NCI-H748 treated with DMSO at 0.1 percent for 48 hours (cell line): ENCODE results near the gene CLCN1.
"Not testable (repeated sequence)": the region's sequence is repeated elsewhere in the genome, so short reads cannot be mapped to it uniquely, and the experiment has no call there.

Experiments used
- DNase-seq: peaks from one replicate; lab custom pipeline; 2025; lab: John Stamatoyannopoulos, UW

Gene CLCN1

GRCh38 chr7:143385891-143386781, 70.2 kb downstream of the CLCN1 start:
- no peak for DNase-seq

GRCh38 chr7:143387156-143387975, 71.5 kb downstream of the CLCN1 start:
- no peak for DNase-seq

- no peak for DNase-seq
Observed at GRCh38 chr7:143388051-143388450, 72.1 kb downstream of the CLCN1 start.

GRCh38 chr7:143388491-143389101, 72.7 kb downstream of the CLCN1 start:
- DNase-seq, result no peak

GRCh38 chr7:143389316-143390103, 73.6 kb downstream of the CLCN1 start:
- DNase-seq, result no peak

- DNase-seq, result no peak
Observed at GRCh38 chr7:143390104-143390772, 74.3 kb downstream of the CLCN1 start.

GRCh38 chr7:143390773-143391317, 74.9 kb downstream of the CLCN1 start:
- no peak for DNase-seq

GRCh38 chr7:143391462-143392404, 75.8 kb downstream of the CLCN1 start:
- no peak for DNase-seq

GRCh38 chr7:143392427-143392826, 76.5 kb downstream of the CLCN1 start:
- not testable (repeated sequence) for DNase-seq

- no peak for DNase-seq
Observed at GRCh38 chr7:143392875-143393266, 77.0 kb downstream of the CLCN1 start.

GRCh38 chr7:143393267-143394041, 77.5 kb downstream of the CLCN1 start:
- no peak for DNase-seq

GRCh38 chr7:143394068-143394467, 78.2 kb downstream of the CLCN1 start:
- DNase-seq, result no peak

GRCh38 chr7:143394777-143395176, 78.9 kb downstream of the CLCN1 start:
- DNase-seq, result no peak

GRCh38 chr7:143395187-143396149, 79.6 kb downstream of the CLCN1 start:
- no peak for DNase-seq

- DNase-seq, result no peak
Observed at GRCh38 chr7:143396182-143396581, 80.3 kb downstream of the CLCN1 start.

GRCh38 chr7:143396625-143397556, 81.0 kb downstream of the CLCN1 start:
- DNase-seq, result no peak
